WTC11 (cell line): ENCODE measurements around the gene KLLN. TPM values are rescaled to one million over a fixed set of nuclear protein-coding genes. Genes with fewer than 3 reads are reported as not detected.

Experiments
- ATF1 ChIP-seq: sonication (generic); formaldehyde crosslinking; IDR thresholded peaks from 2 replicates; pipeline ENCODE4 v1.8.1; 2023; ENCODE audit warnings: mild to moderate bottlenecking, moderate library complexity, missing genetic modification reagents
- ATF3 ChIP-seq: sonication (generic); formaldehyde crosslinking; conservative IDR thresholded peaks from 2 replicates; pipeline ENCODE4 v1.8.1; 2022; ENCODE audit warnings: mild to moderate bottlenecking, missing genetic modification reagents
- CBFB ChIP-seq: sonication (generic); formaldehyde crosslinking; IDR thresholded peaks from 2 replicates; pipeline ENCODE4 v1.8.1; 2022; ENCODE audit warnings: mild to moderate bottlenecking, low read depth, missing genetic modification reagents
- CREM ChIP-seq: sonication (generic); formaldehyde crosslinking; IDR thresholded peaks from 2 replicates; pipeline ENCODE4 v1.8.1; 2022; ENCODE audit warnings: mild to moderate bottlenecking, missing genetic modification reagents, moderate library complexity
- E2F5 ChIP-seq: sonication (generic); formaldehyde crosslinking; IDR thresholded peaks from 2 replicates; pipeline ENCODE4 v1.8.1; 2022; ENCODE audit warnings: mild to moderate bottlenecking, moderate library complexity, missing genetic modification reagents
- EMX1 ChIP-seq: fragments of 250-450 bp; sonication (Bioruptor Pico); IDR thresholded peaks from 2 replicates; pipeline ENCODE4 v1.8.0; 2021; ENCODE audit warnings: mild to moderate bottlenecking
- ETV6 ChIP-seq: sonication (generic); formaldehyde crosslinking; IDR thresholded peaks from 2 replicates; pipeline ENCODE4 v1.8.1; 2022; ENCODE audit warnings: mild to moderate bottlenecking, missing genetic modification reagents
- GRHL2 ChIP-seq: fragments of 250-450 bp; sonication (Bioruptor Pico); IDR thresholded peaks from 2 replicates; pipeline ENCODE4 v1.8.0; 2022; ENCODE audit warnings: mild to moderate bottlenecking, moderate library complexity; ENCODE audit not compliant: insufficient replicate concordance, severe bottlenecking
- JUN ChIP-seq: sonication (generic); formaldehyde crosslinking; IDR thresholded peaks from 2 replicates; pipeline ENCODE4 v1.8.0; 2023; ENCODE audit warnings: mild to moderate bottlenecking, missing genetic modification reagents
- MYBL2 ChIP-seq: sonication (generic); formaldehyde crosslinking; IDR thresholded peaks from 2 replicates; pipeline ENCODE4 v1.8.1; 2023; ENCODE audit warnings: mild to moderate bottlenecking, moderate library complexity, missing genetic modification reagents
- NFE2L1 ChIP-seq: sonication (generic); formaldehyde crosslinking; IDR thresholded peaks from 2 replicates; pipeline ENCODE4 v1.8.1; 2023; ENCODE audit warnings: missing genetic modification reagents
- NFYB ChIP-seq: sonication (generic); formaldehyde crosslinking; conservative IDR thresholded peaks from 2 replicates; pipeline ENCODE4 v1.8.0; 2022; ENCODE audit warnings: low read depth, missing genetic modification reagents
- NR3C1 ChIP-seq: sonication (generic); formaldehyde crosslinking; conservative IDR thresholded peaks from 2 replicates; pipeline ENCODE4 v1.8.1; 2023; ENCODE audit warnings: low read depth, mild to moderate bottlenecking, missing genetic modification reagents
- OVOL2 ChIP-seq: fragments of 250-450 bp; sonication (Bioruptor Pico); IDR thresholded peaks from 2 replicates; pipeline ENCODE4 v1.9.0; 2021; ENCODE audit warnings: mild to moderate bottlenecking, borderline replicate concordance
- SMAD3 ChIP-seq: sonication (generic); formaldehyde crosslinking; IDR thresholded peaks from 2 replicates; pipeline ENCODE4 v1.8.0; 2022; ENCODE audit warnings: missing genetic modification reagents, mild to moderate bottlenecking, borderline replicate concordance
- SOX15 ChIP-seq: fragments of 250-450 bp; sonication (Bioruptor Pico); IDR thresholded peaks from 2 replicates; pipeline ENCODE4 v1.9.0; 2021; ENCODE audit warnings: mild to moderate bottlenecking
- STAT6 ChIP-seq: sonication (generic); formaldehyde crosslinking; conservative IDR thresholded peaks from 2 replicates; pipeline ENCODE4 v1.8.1; 2023; ENCODE audit warnings: mild to moderate bottlenecking, low read depth, missing genetic modification reagents, moderate library complexity
- TEAD1 ChIP-seq: sonication (generic); formaldehyde crosslinking; IDR thresholded peaks from 2 replicates; pipeline ENCODE4 v1.8.0; 2022; ENCODE audit warnings: mild to moderate bottlenecking, missing genetic modification reagents
- TEAD4 ChIP-seq: sonication (generic); formaldehyde crosslinking; IDR thresholded peaks from 2 replicates; pipeline ENCODE4 v1.8.0; 2022; ENCODE audit warnings: mild to moderate bottlenecking, missing genetic modification reagents
- ZNF425 ChIP-seq: fragments of 250-450 bp; sonication (Bioruptor Pico); conservative IDR thresholded peaks from 2 replicates; pipeline ENCODE4 v1.9.0; 2021; ENCODE audit warnings: mild to moderate bottlenecking
- total RNA-seq: library from RNA; stranded (reverse); gene quantifications from 3 replicates; pipeline ENCODE4 v1.2.3, GENCODE V29; 2021
- TF ChIP-seq, protein P1 (sequence below): sonication (generic); formaldehyde crosslinking; IDR thresholded peaks from 2 replicates; pipeline ENCODE4 v1.8.1; 2023; ENCODE audit warnings: mild to moderate bottlenecking, moderate library complexity, missing genetic modification reagents
- TF ChIP-seq, protein P2 (sequence below): fragments of 250-450 bp; sonication (Bioruptor Pico); IDR thresholded peaks from 2 replicates; pipeline ENCODE4 v2.1.2; 2022; ENCODE audit warnings: mild to moderate bottlenecking, moderate library complexity
- TF ChIP-seq, protein P3 (sequence below): sonication (generic); formaldehyde crosslinking; IDR thresholded peaks from 2 replicates; pipeline ENCODE4 v1.8.1; 2022; ENCODE audit warnings: low read depth, missing genetic modification reagents, borderline replicate concordance
- TF ChIP-seq, protein P4 (sequence below): sonication (generic); formaldehyde crosslinking; IDR thresholded peaks from 2 replicates; pipeline ENCODE4 v1.8.1; 2022; ENCODE audit warnings: missing genetic modification reagents, borderline replicate concordance

KLLN gene
- total RNA-seq, 1 experiment from 2014 or later, result 0.52 TPM

DNA sequence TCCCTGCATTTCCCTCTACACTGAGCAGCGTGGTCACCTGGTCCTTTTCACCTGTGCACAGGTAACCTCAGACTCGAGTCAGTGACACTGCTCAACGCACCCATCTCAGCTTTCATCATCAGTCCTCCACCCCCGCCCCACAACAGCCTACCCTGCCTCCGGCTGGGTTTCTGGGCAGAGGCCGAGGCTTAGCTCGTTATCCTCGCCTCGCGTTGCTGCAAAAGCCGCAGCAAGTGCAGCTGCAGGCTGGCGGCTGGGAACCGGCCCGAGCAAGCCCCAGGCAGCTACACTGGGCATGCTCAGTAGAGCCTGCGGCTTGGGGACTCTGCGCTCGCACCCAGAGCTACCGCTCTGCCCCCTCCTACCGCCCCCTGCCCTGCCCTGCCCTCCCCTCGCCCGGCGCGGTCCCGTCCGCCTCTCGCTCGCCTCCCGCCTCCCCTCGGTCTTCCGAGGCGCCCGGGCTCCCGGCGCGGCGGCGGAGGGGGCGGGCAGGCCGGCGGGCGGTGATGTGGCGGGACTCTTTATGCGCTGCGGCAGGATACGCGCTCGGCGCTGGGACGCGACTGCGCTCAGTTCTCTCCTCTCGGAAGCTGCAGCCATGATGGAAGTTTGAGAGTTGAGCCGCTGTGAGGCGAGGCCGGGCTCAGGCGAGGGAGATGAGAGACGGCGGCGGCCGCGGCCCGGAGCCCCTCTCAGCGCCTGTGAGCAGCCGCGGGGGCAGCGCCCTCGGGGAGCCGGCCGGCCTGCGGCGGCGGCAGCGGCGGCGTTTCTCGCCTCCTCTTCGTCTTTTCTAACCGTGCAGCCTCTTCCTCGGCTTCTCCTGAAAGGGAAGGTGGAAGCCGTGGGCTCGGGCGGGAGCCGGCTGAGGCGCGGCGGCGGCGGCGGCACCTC lies at the start of gene KLLN, which contains the start of gene PTEN (continued):
- TF ChIP-seq, protein P1, sequence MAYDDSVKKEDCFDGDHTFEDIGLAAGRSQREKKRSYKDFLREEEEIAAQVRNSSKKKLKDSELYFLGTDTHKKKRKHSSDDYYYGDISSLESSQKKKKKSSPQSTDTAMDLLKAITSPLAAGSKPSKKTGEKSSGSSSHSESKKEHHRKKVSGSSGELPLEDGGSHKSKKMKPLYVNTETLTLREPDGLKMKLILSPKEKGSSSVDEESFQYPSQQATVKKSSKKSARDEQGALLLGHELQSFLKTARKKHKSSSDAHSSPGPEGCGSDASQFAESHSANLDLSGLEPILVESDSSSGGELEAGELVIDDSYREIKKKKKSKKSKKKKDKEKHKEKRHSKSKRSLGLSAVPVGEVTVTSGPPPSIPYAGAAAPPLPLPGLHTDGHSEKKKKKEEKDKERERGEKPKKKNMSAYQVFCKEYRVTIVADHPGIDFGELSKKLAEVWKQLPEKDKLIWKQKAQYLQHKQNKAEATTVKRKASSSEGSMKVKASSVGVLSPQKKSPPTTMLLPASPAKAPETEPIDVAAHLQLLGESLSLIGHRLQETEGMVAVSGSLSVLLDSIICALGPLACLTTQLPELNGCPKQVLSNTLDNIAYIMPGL (CRISPR knock-in tag), result peak; percentile 90; the same call in 1 of the 2 replicates
- TF ChIP-seq TEAD1 (CRISPR knock-in tag) (peak; percentile 82), MYBL2 (no peak), ZNF425 (CRISPR knock-in tag) (no peak), NFYB (CRISPR knock-in tag) (no peak), ATF1 (CRISPR knock-in tag) (0 out of 2 replicates have a peak, but pooled peaks have one; percentile 26), CREM (CRISPR knock-in tag) (no peak), OVOL2 (CRISPR knock-in tag) (no peak), ATF3 (CRISPR knock-in tag) (no peak), SMAD3 (no peak), NR3C1 (CRISPR knock-in tag) (no peak), TEAD4 (CRISPR knock-in tag) (peak; percentile 69; the same call in 1 of the 2 replicates), E2F5 (peak; percentile 89), ETV6 (peak; percentile 89), GRHL2 (CRISPR knock-in tag) (no peak), CBFB (CRISPR knock-in tag) (no peak), SOX15 (CRISPR knock-in tag) (no peak), JUN (CRISPR knock-in tag) (no peak), EMX1 (CRISPR knock-in tag) (no peak), STAT6 (no peak; the same call in 1 of the 2 replicates), NFE2L1 (CRISPR knock-in tag) (no peak)
- TF ChIP-seq, protein P2, sequence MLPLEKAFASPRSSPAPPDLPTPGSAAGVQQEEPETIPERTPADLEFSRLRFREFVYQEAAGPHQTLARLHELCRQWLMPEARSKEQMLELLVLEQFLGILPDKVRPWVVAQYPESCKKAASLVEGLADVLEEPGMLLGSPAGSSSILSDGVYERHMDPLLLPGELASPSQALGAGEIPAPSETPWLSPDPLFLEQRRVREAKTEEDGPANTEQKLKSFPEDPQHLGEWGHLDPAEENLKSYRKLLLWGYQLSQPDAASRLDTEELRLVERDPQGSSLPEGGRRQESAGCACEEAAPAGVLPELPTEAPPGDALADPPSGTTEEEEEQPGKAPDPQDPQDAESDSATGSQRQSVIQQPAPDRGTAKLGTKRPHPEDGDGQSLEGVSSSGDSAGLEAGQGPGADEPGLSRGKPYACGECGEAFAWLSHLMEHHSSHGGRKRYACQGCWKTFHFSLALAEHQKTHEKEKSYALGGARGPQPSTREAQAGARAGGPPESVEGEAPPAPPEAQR (CRISPR knock-in tag), result no peak
- TF ChIP-seq, protein P3, sequence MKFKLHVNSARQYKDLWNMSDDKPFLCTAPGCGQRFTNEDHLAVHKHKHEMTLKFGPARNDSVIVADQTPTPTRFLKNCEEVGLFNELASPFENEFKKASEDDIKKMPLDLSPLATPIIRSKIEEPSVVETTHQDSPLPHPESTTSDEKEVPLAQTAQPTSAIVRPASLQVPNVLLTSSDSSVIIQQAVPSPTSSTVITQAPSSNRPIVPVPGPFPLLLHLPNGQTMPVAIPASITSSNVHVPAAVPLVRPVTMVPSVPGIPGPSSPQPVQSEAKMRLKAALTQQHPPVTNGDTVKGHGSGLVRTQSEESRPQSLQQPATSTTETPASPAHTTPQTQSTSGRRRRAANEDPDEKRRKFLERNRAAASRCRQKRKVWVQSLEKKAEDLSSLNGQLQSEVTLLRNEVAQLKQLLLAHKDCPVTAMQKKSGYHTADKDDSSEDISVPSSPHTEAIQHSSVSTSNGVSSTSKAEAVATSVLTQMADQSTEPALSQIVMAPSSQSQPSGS (CRISPR knock-in tag), result no peak
- TF ChIP-seq, protein P4, sequence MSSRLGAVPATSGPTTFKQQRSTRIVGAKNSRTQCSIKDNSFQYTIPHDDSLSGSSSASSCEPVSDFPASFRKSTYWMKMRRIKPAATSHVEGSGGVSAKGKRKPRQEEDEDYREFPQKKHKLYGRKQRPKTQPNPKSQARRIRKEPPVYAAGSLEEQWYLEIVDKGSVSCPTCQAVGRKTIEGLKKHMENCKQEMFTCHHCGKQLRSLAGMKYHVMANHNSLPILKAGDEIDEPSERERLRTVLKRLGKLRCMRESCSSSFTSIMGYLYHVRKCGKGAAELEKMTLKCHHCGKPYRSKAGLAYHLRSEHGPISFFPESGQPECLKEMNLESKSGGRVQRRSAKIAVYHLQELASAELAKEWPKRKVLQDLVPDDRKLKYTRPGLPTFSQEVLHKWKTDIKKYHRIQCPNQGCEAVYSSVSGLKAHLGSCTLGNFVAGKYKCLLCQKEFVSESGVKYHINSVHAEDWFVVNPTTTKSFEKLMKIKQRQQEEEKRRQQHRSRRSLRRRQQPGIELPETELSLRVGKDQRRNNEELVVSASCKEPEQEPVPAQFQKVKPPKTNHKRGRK (CRISPR knock-in tag), result no peak
